Nucleus accumbens (tissue), 56 donors: ENCODE measurements around the gene NTSR1.
A peak's percentile ranks its signal among the peaks of the same experiment; 100 is the strongest.

ENCODE experiments used
- DNase-seq, 56 donors: peaks; one replicate each; lab custom pipeline; 2025; lab: John Stamatoyannopoulos, UW

The NTSR1 gene

GRCh38 chr20:62723768-62724450 lies 15.3 kb downstream of the NTSR1 start:
- no peak for DNase-seq

DNA sequence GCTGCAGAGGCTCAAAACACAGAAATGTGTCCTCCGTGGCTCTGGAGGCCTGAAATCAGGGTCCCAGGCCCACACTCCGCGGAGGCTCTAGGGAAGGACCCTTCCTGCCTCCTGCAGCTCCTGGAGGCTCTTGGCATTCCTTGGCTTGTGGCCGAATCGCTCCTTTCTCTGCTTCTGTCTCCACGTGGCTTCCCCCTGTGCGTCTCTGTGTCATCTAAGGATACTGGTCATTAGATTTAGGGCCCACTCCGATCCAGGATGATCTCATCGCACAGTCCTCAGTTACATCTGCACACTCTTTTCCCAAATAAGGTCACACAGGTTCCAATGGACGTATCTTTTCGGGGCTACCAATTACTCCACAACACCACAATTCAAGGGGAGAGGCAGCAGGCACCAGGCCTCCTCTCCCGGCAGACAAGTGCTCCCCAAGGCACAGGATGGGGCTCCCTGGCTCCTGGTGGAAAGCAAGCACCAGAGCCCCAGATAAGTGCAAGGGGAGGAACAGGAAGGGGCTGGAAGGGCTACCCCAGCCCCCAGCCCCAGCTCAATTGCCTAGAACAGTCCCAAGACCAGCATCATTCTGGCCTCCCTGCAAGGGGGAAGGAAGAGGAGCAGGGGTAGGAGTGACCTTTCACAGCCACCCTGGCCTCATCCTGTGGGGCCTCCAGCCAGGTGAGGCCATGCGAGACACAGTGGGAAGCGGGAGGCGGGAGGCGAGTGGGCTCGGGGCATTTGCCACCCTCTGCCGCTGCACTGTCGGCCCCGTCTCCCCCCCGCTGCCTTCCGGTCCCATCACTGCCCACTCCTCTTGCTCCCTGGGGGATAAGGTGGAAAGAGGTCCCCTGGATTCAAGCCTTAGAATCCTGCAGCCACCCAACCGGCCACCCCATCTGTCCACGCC lies 16.3 kb downstream of the NTSR1 start:
- no peak for DNase-seq

GRCh38 chr20:62725596-62726268 lies 17.1 kb downstream of the NTSR1 start:
- DNase-seq, result no peak

GRCh38 chr20:62726276-62726675 lies 17.6 kb downstream of the NTSR1 start:
- DNase-seq, result no peak

- no peak for DNase-seq
Measured at GRCh38 chr20:62726716-62727583, 18.3 kb downstream of the NTSR1 start.

DNA sequence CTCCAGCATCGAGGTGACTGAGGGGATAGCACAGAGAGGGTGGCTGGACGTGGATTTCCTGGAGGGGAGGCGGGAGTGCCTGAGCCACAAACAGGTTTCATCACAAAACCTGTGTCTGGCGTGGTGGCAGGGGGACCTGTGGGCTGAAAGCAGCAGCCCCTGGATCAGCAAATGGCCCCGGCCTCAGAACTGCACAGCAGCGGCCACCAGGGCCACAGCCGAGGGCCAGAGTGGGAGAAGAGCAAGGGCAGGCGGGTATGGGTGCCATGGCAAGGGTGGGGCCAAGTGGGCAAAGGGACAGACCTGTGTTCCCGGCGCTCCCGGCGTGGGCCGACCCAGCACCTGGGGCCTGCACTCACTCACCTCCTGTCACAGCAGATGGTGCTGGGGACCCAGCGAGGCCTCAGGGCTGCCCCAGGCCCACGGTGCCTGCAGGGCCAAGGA lies 19.0 kb downstream of the NTSR1 start:
- DNase-seq, result no peak

DNA sequence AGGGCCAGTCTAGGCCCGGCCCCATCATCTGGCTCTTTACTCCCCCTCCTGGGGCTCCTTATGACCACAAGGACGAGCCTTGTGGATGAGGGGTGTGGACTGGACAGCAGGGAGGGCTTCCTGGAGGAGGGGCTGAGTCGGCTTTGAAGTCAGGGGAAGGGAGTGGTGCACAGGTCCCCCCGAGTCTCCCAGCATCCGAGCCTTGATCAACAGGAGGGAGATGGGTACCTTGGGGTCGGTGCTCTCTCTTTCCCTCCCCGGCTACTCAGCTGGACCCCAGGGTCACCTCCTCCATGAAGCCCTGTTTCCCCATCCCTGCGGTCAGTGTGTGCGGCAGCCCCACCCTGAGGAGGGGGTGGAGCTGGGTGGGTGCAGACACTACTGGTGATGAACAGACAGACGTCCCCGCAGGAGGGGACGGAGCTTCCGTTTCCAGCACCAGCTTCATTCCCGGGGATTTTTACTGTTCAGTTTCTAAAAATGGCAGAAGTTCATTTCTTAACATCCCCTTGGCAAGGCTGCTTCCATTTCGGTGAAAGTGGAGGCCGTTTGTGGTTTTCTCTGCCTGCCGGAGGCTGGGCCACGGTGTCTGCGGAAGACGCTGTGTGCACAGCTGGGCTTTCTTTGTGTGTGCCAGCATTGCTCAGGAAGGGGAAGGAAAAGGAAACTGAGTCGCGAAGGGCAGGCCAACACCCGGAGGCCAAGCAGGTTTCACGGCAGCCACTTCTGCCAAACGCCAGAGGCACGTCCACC lies 19.6 kb downstream of the NTSR1 start:
- DNase-seq, result no peak

DNA sequence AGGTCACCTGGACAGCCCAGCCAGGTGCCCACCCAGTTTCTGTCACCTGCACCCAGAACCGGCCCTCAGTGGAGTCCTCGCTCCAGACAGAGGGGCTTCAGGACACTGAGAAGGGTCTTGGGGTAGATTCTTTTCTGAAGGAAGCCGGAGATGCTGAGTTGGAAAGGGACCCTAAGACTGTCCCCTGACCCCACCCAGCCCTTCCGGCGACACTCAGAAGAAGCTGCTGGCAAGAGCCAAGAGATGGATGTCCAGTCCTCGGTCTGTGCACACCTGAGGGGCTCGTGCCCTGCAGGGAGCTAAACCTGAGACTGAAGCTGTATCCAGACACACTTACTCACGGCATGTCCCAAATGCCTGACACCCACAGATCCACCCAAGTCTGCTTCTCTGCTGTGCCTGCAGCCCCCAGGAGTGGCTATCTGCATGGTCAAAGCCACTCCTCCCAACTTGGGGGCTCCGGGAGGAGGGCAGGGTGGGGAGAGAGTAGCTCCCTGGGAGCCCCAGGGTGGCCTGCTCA lies 20.2 kb downstream of the NTSR1 start:
- no peak for DNase-seq

DNA sequence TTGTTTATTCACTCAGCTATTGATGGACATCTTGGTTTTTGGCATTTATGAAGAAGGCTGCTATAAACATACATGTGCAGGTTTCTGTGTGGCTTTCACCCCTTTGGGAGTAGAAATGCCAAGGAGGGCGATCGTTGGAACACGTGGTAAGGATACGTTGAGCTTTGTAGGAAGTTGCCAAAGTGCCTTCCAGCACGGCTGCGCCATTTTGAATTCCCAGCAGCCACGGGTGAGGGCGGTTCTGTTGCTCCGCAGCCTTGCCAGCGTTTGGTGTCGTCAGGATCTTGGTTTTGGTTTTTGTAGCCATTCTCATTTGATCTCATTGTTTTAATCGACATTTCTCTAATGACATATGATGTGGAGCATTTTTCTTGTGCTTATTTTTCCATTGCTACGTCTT lies 21.8 kb downstream of the NTSR1 start:
- DNase-seq, result no peak

- DNase-seq, result no peak
Measured at GRCh38 chr20:62732031-62732760, 23.6 kb downstream of the NTSR1 start.

GRCh38 chr20:62732842-62733525 lies 24.3 kb downstream of the NTSR1 start:
- DNase-seq, result peak in 6 of 56 donors; percentile 5 to 48 (median 22)

- DNase-seq, result no peak
Measured at GRCh38 chr20:62733526-62733842, 24.8 kb downstream of the NTSR1 start.

GRCh38 chr20:62733891-62734290 lies 25.3 kb downstream of the NTSR1 start:
- DNase-seq, result no peak

GRCh38 chr20:62734326-62734725 lies 25.7 kb downstream of the NTSR1 start:
- DNase-seq, result no peak

DNA sequence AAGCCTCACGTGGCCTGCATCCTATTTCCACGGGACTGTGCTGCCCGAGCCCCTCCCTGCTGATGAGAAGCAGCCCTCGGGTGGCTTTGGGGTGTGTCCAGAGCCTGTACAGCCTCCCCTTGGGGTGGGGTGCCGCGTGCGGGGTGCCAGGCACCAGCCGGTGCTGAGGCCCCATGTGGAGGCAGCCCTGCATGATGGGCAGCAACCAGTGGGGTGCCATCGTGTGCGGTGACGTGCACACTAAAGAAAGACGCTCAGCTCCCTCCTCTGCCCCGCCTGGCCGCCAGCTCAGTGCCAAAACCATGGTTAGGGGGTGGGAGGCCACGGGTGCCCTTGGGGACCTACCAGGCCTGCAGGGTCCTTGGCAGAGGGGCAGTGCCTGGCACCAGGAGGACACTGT lies 26.2 kb downstream of the NTSR1 start:
- peak in 1 of 56 donors; percentile 49 for DNase-seq

- DNase-seq, result peak in 25 of 56 donors; percentile 9 to 72 (median 27)
Measured at GRCh38 chr20:62735331-62735821, 26.7 kb downstream of the NTSR1 start.

GRCh38 chr20:62736026-62736406 lies 27.4 kb downstream of the NTSR1 start:
- no peak for DNase-seq
